WI38 (cell line): ENCODE data around the gene PGAP2.

Experiments used
- H3K4me3 ChIP-seq: 2 replicates; pipeline ENCODE4 v1.5.1; 2011; ENCODE audit warnings: low read depth, mild to moderate bottlenecking, control low read depth, low read length
- TF ChIP-seq, protein P1 (sequence below): IDR thresholded peaks from 2 replicates; pipeline ENCODE4 v1.5.1; 2012; ENCODE audit warnings: low read depth, mild to moderate bottlenecking, control low read depth, low read length

Gene PGAP2

DNA sequence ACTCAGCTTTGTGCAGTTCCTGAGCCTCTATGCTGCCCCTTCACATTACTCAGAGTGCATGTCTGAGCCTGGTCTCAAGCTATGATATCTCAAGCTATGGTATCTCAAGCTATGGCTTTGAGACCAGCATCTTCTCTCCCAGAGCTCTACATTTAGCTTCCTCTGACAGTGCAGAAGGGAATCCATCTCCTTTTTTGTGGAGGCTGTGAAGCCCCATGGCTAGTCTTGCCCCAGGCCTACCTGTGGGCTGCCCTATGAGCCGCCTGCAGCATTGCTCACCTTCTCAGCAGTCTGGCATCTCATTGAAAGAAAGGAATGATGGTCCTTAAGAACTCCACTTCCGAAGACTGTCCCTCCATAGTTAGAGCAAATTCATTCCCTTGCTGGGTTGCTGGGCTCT is 12.6 kb downstream of the PGAP2 start:
- H3K4me3 ChIP-seq = no peak overlapping the region
- TF ChIP-seq, protein P1, sequence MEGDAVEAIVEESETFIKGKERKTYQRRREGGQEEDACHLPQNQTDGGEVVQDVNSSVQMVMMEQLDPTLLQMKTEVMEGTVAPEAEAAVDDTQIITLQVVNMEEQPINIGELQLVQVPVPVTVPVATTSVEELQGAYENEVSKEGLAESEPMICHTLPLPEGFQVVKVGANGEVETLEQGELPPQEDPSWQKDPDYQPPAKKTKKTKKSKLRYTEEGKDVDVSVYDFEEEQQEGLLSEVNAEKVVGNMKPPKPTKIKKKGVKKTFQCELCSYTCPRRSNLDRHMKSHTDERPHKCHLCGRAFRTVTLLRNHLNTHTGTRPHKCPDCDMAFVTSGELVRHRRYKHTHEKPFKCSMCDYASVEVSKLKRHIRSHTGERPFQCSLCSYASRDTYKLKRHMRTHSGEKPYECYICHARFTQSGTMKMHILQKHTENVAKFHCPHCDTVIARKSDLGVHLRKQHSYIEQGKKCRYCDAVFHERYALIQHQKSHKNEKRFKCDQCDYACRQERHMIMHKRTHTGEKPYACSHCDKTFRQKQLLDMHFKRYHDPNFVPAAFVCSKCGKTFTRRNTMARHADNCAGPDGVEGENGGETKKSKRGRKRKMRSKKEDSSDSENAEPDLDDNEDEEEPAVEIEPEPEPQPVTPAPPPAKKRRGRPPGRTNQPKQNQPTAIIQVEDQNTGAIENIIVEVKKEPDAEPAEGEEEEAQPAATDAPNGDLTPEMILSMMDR = no peak

DNA sequence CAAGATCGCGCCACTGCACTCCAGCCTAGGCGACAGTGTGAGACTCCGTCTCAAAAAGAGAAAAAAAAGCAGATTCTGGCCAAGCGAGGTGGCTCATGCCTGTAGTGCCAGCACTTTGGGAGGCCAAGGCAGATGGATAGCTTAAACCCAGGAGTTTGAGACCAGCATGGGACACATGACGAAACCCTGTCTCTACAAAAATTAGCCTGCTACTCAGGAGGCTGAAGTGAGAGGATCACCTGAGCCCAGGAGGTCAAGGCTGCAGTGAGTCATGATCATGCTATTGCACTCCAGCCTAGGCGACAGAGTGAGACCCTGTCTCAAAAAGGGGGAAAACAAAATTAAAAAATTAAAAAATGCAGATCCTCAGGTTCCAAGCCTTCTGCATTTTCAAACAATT is 14.0 kb downstream of the PGAP2 start:
- TF ChIP-seq, protein P1 = no peak
- no peak overlapping the region for H3K4me3 ChIP-seq

DNA sequence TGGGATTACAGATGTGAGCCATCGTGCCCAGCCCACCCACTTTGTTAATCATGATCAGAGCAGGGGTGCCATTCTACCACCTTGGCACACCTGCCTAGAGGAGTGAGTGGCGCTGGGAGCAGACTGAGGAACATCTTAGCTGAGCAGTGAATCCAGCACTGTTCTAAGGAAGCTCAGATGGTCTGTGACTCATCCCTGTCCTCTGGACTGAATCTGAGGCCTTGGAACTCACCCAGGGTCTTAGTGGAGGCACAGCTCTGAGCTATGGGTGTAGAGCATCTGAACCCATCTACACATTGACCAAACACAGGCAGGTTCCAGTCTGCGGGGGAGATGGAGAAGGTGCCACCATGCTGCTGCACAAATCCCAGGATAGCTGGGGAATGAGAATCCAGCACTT is 14.9 kb downstream of the PGAP2 start:
- no peak overlapping the region for H3K4me3 ChIP-seq
- TF ChIP-seq, protein P1 = no peak

DNA sequence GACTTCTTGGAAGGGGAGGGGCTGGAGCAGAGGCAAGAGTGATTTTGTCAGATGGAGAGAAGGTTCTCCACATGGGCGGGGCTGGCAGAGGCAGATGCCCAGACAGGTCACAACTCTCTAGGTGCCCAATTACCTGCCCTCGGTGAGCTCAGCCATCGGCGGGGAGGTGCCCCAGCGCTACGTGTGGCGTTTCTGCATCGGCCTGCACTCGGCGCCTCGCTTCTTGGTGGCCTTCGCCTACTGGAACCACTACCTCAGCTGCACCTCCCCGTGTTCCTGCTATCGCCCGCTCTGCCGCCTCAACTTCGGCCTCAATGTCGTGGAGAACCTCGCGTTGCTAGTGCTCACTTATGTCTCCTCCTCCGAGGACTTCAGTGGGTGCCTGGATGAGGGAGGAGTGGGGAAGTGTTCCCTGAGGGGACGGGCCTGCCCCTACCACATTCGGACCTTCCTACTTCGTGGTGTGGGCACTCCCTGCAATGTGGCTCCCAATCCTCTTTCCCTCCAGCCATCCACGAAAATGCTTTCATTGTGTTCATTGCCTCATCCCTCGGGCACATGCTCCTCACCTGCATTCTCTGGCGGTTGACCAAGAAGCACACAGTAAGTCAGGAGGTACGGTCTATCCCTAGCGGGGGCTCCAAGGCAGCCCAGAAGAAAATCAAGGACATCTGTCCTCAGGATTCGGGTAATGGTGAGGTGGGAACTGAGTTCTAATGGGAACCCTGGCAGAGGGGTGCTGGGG is 15.6 kb downstream of the PGAP2 start:
- TF ChIP-seq, protein P1 = no peak

DNA sequence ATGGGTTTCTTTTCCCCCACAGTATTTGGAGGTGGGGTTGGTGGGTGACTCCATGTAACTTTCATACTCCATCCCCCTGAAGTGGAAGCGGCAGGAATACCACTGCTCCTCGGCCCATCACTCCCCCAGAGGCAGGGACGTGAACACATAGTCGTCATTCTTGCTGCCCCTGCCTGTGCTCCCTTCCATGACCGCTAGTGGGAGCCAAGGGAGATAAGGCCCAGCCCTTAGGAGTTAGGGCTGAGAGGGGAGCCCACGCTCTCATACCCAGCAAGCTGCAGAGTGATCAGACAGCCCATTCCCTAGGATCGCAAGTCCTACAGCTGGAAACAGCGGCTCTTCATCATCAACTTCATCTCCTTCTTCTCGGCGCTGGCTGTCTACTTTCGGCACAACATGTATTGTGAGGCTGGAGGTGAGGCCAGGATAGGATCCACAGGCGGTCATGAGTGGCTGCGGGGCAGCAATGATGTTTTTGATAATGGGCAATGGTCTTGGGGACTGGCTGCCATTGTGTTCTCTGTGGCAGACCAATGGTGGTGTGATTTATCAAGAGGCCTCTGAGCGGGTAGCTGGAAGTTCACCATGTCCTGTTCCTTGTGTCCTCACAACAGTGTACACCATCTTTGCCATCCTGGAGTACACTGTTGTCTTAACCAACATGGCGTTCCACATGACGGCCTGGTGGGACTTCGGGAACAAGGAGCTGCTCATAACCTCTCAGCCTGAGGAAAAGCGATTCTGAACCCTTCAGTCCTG is 16.5 kb downstream of the PGAP2 start:
- TF ChIP-seq, protein P1 = peak; percentile 64
- no peak overlapping the region for H3K4me3 ChIP-seq

More for the DNA sequence above, 15.6 kb downstream of the PGAP2 start:
- H3K4me3 ChIP-seq = no peak overlapping the region

DNA sequence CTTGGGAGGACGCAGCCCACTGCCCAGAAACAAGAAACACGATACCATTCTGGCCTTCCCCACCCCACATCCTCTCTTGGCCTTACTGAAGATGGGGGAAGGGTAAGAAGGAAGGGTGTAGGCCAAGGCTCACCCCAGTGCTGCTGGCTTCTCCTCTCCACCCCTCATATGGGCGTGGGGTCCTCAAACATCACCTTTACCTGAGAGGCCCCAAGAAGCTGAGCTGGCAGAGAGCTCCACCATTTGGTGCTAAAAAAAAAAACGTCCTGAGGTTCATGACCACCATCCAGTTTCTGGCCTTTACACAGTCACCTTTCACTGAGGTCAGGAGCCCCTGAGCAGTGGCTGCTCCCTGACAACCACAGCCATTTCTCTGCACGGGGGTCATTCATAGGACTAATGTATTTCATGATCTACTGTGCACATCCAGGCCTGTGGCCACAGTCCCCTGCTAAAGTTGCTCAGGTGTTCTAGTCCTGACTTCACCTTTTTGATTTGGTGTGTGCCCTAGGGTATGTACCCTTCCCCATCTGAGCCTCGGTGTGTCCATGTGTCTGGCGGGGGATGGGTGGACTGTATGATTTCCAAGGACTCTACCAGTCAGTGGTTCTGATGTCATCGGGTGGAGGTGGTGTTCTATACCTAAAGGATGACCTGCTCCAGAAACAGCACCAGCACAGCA is 17.3 kb downstream of the PGAP2 start:
- H3K4me3 ChIP-seq = no peak overlapping the region
- TF ChIP-seq, protein P1 = no peak
